NCI-H2081 treated with DMSO at 0.1 percent for 48 hours (cell line): ENCODE measurements around the gene OCRL.
"Not testable (repeated sequence)": the region's sequence is repeated elsewhere in the genome, so short reads cannot be mapped to it uniquely, and the experiment has no call there.

Experiments used
- DNase-seq: peaks from one replicate; lab custom pipeline; 2025; lab: John Stamatoyannopoulos, UW

The OCRL gene

DNA sequence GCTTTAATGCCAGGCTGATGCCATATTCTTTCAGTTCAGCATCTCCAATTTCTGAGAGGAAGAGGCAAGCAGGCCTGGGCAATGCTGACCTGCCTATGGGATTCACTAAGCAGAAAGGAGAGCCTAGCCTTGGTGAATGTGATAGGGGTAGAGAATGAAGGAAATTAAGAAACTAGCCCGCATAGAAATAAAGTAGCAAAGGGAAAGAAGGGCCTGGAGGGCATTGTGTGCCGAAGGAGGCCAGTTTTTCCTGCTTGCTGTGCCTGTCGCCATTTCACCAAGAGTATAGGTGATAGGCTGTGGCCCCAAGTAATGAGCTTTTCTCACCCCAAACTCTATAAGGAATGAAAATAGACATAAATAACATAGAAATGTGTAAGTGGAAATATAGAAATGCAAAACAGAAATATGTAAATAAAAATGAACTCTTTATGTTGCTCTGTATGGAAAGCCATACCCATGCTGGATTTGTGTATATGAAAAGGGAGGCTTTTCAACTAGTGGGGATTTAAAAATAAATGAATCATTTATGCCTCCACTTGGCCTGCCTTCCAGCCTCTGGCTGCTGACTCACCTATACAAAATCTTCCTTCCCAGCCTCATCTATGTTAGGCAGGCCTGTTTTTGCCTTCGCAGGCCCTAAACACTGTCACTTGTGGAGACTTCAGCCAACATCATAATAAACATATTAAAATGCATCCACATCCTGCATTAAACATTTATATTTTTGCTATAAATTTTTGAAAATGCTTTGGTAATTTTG is 5.1 kb upstream of the OCRL start:
- no peak for DNase-seq

DNA sequence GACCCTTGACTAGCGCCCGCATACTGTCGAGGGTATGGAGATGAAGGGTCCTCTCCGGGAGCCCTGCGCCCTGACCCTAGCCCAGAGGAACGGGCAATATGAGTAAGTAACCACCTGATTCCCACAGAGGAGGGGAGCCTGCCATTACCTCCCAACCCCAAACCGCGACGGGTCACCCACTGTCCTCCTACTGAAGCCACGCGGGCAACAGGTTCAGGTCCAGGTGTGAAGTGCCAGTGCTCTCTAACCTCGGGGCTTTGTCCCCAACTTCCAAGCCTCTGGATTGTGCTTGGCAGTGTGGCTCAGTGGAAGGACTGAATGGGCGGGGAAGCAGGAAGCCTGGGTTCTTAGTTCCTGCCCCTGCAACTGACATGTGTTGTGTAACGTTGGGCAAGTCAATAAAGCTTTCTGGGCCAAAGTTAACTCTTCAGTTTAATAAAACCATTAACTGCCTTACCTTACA is 694 bp downstream of the OCRL start:
- no peak for DNase-seq

DNA sequence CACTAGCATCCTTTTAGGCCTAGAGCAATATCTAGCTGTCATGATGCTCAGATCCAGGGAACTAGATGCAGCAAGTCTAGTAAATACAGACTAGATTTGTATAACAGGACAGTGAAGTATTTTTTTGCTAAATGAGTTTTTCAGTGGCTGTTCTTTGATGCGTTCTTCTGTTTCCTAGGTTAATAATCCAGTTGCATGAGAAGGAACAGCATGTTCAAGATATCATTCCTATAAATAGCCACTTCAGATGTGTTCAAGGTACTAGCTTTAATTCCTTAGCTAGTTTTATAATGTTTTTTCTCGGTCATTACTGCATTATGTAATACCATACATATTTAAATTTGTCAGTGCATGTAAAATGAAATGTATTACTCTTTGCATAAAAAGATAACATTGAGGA is 4.7 kb downstream of the OCRL start:
- no peak for DNase-seq

DNA sequence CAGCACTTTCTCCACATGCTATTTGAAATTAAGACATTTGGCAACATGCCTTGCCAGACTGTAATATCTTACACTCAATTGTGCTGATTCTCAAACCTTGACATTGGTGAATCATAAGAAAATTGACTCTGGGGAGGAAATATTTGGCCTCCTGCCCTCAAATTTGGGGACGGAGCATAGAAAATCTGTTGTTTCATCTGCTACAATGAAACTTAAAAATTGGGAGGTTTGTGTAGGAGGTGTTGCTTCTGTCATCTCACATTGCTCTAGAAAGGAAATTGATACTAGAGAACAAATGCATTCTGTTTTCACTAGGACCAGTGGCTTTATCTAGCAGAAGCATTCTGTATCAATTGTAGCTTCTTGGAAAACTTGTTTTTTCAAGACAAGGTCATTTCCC is 5.3 kb downstream of the OCRL start:
- DNase-seq: no peak

- DNase-seq: no peak
Measured at GRCh38 chrX:129549124-129549523, 9.1 kb downstream of the OCRL start.

DNA sequence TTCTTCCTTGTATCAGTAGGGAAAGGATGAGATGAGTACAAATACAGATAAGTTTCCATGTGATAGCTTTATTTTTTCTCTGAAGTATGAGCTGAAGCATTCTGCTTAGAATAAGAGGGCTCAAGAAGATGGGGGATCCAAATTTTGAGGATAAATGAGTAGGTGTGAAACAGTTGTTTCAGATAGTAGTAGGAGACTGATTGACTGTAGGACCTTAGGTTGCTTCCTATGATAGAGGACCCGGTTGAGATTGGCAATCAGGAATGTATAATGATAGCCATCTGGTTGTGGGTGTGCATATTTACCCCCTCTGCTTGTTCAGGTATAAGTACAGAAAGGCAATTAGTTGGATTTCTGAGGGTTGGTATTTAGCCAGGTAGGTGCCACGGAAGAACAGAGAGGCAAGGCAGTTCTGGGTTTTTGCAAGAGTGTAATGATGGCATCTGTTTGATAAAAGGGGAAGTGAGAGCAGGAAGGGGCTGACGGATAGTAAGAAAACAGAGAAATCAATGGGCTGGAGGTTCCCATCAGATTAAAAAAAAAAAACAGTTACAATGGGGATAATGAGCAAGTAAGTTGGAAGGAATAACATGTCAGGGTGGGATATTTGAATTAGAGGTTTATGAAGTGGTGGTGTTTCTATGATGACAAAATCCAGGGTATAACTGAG is 13.7 kb downstream of the OCRL start:
- DNase-seq: no peak

DNA sequence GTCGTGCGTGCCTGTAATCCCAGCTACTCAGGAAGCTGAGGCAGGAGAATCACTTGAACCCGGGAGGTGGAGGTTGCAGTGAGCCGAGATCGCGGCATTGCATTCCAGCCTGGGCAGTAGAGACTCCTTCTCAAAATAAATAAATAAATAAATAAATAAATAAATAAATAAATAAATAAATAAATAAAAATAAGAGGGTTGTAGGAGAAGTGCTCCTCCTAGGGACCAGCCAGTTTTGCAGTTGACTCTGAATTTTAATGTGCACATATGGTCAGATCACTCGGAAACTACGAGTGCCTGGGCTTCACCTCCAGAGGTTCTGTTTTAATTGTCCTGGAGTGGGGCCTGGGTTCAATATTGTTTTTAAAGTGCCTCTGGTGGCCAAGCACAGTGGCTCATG is 14.8 kb downstream of the OCRL start:
- not testable (repeated sequence) for DNase-seq

DNA sequence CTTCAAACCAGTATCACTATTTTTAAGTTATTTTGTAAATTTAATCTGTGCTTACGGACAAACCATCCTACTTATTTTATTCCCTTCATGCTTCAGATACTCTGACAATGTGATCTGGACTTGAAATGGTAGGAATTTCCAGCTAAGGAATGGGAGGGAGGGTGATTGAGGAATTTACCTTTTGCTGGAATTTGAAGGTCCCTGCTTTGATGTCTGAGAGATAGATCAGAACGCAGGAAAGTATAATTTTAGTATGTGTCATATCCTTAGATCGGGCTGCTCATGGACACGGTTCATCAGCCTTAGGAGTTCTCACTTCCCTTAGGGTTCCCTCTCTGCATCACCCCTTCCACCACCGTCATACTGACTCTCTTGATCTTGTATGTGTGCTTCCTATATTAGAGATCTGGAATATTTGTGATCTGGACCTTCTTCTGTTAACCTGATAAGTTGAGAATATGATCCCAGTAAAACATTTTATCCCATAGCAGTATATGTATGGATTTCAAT is 16.8 kb downstream of the OCRL start:
- no peak for DNase-seq

DNA sequence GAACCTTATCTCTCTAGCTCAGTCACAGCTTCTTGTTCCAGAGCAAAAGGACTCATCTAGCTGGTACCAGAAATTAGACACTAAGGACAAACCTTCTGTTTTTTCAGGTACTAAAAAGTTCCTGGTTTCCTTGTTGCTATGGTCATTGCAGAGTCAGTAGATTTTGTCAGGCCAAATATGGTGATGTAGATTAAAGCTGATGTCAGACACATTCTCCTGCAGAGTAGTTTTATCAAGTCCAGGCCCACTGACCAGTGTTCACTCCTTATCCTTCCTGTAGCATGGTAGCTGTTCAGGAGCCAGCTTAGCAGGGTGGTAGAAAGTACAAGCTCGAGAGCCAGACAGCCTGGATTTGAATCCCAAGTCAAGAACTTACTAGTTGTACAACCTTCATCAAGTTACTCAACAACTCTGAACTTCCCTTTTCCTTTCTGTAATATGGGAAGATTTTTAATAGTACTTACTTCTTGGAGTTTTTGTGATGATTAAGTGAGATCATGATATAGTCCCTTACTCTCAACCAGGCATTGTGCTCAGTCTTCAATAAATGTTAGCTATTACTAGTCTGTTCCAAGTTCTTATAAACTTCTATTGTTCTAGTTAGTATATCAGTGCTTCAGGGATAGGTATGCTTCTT is 17.9 kb downstream of the OCRL start:
- no peak for DNase-seq

GRCh38 chrX:129559783-129560182 is 19.7 kb downstream of the OCRL start:
- DNase-seq: no peak

- no peak for DNase-seq
Measured at GRCh38 chrX:129561453-129561852, 21.4 kb downstream of the OCRL start.

- DNase-seq: not testable (repeated sequence)
Measured at GRCh38 chrX:129564345-129564744, 24.3 kb downstream of the OCRL start.

- DNase-seq: no peak
Measured at GRCh38 chrX:129565046-129565650, 25.1 kb downstream of the OCRL start.

DNA sequence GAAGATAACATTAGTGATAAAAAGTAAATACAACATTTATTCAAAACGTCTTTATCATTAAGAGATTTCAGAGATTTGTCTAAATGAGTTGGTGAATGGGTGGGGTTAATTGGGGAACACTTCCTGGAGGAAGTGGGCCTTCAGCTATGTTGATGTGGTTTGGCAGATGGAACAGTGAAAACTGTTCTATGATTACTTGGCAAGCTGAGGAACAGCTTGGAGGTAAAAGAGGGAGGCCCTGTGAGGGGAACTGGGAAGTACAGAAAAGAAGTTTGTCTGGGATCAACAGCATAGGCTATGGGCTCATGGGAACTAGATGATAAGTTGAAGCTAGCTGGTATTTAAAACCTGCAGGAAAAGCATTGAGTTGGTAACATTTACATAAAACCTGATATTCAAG is 26.0 kb downstream of the OCRL start:
- DNase-seq: no peak

DNA sequence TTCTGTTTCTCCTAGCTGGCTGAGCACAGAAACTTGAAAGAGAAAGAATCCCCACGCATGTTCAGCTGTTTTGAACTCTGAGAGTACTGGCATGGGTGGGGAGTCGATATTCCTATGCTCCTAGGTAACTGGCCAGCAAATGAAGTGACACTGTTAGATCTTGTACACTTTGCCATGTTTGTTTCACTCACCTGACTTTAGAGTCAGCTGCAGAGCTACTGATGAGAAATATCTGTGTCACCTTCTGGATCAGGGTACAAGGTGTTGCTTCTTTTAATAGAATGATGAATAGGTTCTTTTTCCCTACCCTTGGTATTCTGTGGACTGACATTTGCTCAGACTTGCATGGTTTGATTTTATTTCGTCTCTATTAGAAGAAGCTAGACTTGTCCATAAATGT is 28.3 kb downstream of the OCRL start:
- DNase-seq: no peak

DNA sequence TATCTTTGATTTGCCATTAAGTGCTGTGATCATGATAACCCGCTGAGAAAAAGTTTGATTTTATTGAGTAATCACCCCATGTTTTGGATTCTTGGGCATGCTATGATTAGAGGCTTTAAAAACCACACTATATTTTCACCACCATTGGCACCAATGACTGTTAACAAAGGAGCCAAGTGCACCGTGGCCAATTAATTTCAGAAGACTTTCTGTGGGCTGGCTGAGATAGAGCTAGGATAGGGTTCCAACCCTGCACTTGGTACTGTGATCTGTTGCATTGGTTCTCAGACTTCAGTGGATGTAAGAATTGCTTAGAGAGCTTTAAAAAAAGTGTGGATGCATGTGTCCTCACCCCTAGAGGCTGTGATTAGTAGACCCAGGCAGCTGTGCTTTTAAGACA is 32.4 kb downstream of the OCRL start:
- no peak for DNase-seq

- DNase-seq: not testable (repeated sequence)
Measured at GRCh38 chrX:129573652-129574051, 33.6 kb downstream of the OCRL start.

DNA sequence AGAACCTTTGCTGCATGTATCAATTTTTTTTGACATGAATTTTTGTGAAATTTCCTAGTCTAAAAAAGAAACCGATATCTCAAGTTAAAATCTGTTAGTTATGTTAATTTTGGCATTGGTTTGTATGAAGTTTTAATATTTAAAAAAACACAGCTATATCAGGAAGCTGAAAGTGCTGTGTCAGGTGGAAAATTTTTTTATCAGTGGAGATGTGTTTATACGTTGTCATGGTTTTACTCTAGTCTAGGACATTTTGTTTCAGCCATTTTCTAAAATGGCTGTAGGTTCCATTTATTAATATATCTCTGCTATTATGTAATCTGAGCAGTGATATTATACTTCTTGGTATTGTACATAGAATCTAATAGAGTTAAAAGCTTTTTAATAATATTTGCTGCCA is 34.2 kb downstream of the OCRL start:
- DNase-seq: no peak

GRCh38 chrX:129576539-129576938 is 36.5 kb downstream of the OCRL start:
- DNase-seq: no peak

- no peak for DNase-seq
Measured at GRCh38 chrX:129577473-129577872, 37.4 kb downstream of the OCRL start.

- no peak for DNase-seq
Measured at GRCh38 chrX:129577877-129578276, 37.8 kb downstream of the OCRL start.

DNA sequence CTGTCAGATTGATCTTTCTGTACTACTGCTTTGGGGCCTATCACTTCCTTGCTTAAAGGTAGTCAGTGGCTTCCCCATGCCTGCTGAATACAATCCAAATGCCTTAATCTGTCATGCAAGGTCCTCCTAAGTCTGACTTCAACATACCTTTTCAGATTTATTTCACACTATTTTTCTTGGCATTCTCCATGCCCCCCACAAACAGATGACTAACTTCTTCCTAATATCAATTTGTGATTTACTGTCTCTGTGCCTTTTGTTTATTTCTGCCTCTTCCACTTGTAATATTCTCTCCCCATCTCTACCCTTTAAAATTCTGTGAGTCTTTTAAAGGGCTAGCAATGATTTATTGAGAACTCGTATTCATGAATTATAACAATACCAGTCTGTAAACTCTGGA is 41.8 kb downstream of the OCRL start:
- DNase-seq: no peak

GRCh38 chrX:129585167-129585566 is 45.1 kb downstream of the OCRL start:
- DNase-seq: no peak
